ENCODE data around the gene ZNF385B. TPM values are rescaled to one million over a fixed set of nuclear protein-coding genes. Genes with fewer than 3 reads are reported as not detected.

Gene ZNF385B
- polyA plus RNA-seq, 1 of the 3 experiments (the other 2 are of a cell fraction) = 0.16 TPM

DNA sequence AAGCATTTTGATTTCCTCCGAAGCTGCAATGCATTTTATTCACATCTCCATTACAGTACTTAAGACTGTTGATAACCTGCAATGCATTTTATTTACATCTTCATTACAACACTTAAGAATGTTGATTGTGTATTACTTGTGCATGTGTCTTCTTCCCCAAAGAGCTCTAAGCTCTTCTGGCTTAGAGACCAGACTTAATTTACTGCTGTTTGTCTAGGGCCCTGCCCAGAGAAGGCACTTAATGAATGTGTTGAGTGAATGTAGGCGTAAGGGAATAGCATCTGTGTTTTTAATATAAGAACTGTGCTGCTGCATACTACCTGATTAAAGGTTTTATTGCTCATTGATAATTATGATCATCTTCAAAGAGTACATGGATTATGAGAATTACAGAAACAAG, 295.6 kb downstream of the ZNF385B start:
- no peak overlapping the region for H3K9ac ChIP-seq
- no peaks in the 10 kb centered on the region for H3K9me3 ChIP-seq
- no peaks in the 10 kb centered on the region for H3K9me2 ChIP-seq
- no peak overlapping the region for H3K27ac ChIP-seq (ENCODE audit: low read depth in 2 of 2, low read length in 1 of 2)
- no peak for DNase-seq
- H3K27me3 ChIP-seq (ENCODE audit: insufficient read depth) = no peaks in the 10 kb centered on the region
- no peaks in the 10 kb centered on the region for H3F3A ChIP-seq (replicated peaks; ENCODE audit: insufficient read depth)
- no peak overlapping the region for H2AFZ ChIP-seq (ENCODE audit: low read depth)
- WGBS (ENCODE audit: low lambda C conversion rate) = 85% methylated on average over 2 of the region's 2 CpGs
- no peak overlapping the region for H3K4me3 ChIP-seq (ENCODE audit: low read depth in 2 of 2, low read length in 1 of 2)
- no peak overlapping the region for H3K4me2 ChIP-seq
- no peaks in the 10 kb centered on the region for H3K36me3 ChIP-seq (replicated peaks in 1 of 2; ENCODE audit: control insufficient read depth in 1 of 2, insufficient read depth in 2 of 2, low read length in 1 of 2)
- H3K79me2 ChIP-seq (ENCODE audit: insufficient read depth) = no peaks in the 10 kb centered on the region
- POLR2A ChIA-PET = no interaction called here
- TF ChIP-seq MEF2A (IDR thresholded peaks at IDR 0.05; ENCODE audit: borderline replicate concordance, low read depth) = no peak
- TF ChIP-seq, protein P1, sequence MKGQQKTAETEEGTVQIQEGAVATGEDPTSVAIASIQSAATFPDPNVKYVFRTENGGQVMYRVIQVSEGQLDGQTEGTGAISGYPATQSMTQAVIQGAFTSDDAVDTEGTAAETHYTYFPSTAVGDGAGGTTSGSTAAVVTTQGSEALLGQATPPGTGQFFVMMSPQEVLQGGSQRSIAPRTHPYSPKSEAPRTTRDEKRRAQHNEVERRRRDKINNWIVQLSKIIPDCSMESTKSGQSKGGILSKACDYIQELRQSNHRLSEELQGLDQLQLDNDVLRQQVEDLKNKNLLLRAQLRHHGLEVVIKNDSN (IDR thresholded peaks at IDR 0.05; ENCODE audit: borderline replicate concordance, low read depth) = no peak
- TF ChIP-seq TEAD4 (IDR thresholded peaks at IDR 0.05; ENCODE audit: borderline replicate concordance, insufficient read depth) = no peak
- TF ChIP-seq FOXM1 (IDR thresholded peaks at IDR 0.05; ENCODE audit: low read depth) = no peak
- no peak for TF ChIP-seq RFX5 (IDR thresholded peaks at IDR 0.05; ENCODE audit: low read length)
- TF ChIP-seq EZH2phosphoT487 (IDR thresholded peaks at IDR 0.05; ENCODE audit: borderline replicate concordance, low read depth) = no peak
- no peak for TF ChIP-seq ELF1 (IDR thresholded peaks at IDR 0.05)
- TF ChIP-seq TAF1 (IDR thresholded peaks at IDR 0.05; ENCODE audit: borderline replicate concordance, low read depth, low read length) = no peak
- TF ChIP-seq EP300 (IDR thresholded peaks at IDR 0.05; ENCODE audit: borderline replicate concordance in 1 of 2, low read depth in 1 of 2, low read length in 1 of 2) = no peak
- no peak for TF ChIP-seq CHD2 (IDR thresholded peaks at IDR 0.05; ENCODE audit: low read length, partially characterized antibody)
- TF ChIP-seq, protein P2, sequence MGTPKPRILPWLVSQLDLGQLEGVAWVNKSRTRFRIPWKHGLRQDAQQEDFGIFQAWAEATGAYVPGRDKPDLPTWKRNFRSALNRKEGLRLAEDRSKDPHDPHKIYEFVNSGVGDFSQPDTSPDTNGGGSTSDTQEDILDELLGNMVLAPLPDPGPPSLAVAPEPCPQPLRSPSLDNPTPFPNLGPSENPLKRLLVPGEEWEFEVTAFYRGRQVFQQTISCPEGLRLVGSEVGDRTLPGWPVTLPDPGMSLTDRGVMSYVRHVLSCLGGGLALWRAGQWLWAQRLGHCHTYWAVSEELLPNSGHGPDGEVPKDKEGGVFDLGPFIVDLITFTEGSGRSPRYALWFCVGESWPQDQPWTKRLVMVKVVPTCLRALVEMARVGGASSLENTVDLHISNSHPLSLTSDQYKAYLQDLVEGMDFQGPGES (IDR thresholded peaks at IDR 0.05; ENCODE audit: low read depth, low read length) = no peak
- no peak for TF ChIP-seq POLR2AphosphoS5 (IDR thresholded peaks at IDR 0.05; ENCODE audit: low read depth, low read length)
- TF ChIP-seq NFIC (IDR thresholded peaks at IDR 0.05; ENCODE audit: borderline replicate concordance) = no peak
- TF ChIP-seq SIN3A (IDR thresholded peaks at IDR 0.05; ENCODE audit: borderline replicate concordance, low read depth, low read length) = no peak
- TF ChIP-seq, protein P3, sequence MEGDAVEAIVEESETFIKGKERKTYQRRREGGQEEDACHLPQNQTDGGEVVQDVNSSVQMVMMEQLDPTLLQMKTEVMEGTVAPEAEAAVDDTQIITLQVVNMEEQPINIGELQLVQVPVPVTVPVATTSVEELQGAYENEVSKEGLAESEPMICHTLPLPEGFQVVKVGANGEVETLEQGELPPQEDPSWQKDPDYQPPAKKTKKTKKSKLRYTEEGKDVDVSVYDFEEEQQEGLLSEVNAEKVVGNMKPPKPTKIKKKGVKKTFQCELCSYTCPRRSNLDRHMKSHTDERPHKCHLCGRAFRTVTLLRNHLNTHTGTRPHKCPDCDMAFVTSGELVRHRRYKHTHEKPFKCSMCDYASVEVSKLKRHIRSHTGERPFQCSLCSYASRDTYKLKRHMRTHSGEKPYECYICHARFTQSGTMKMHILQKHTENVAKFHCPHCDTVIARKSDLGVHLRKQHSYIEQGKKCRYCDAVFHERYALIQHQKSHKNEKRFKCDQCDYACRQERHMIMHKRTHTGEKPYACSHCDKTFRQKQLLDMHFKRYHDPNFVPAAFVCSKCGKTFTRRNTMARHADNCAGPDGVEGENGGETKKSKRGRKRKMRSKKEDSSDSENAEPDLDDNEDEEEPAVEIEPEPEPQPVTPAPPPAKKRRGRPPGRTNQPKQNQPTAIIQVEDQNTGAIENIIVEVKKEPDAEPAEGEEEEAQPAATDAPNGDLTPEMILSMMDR (IDR thresholded peaks at IDR 0.05) = no peak
- no peak for TF ChIP-seq RCOR1 (IDR thresholded peaks at IDR 0.05; ENCODE audit: low read length)
- TF ChIP-seq SMC3 (IDR thresholded peaks at IDR 0.05; ENCODE audit: low read depth, low read length) = no peak
- CTCF ChIA-PET = no interaction called here
- H3K4me1 ChIP-seq (ENCODE audit: control insufficient read depth in 1 of 2, insufficient read depth in 2 of 2, low read depth in 1 of 2, low read length in 1 of 2) = no peaks in the 10 kb centered on the region
- no peaks in the 10 kb centered on the region for H4K20me1 ChIP-seq (ENCODE audit: insufficient read depth)
